Bone marrow (tissue), 2 donors: Measurements from ENCODE around the gene PEPD.
"Not testable (repeated sequence)": the region's sequence is repeated elsewhere in the genome, so short reads cannot be mapped to it uniquely, and the experiment has no call there.

ENCODE experiments used
- DNase-seq, 2 donors: peaks; one replicate each; lab custom pipeline; 2025; lab: John Stamatoyannopoulos, UW

The PEPD gene

DNA sequence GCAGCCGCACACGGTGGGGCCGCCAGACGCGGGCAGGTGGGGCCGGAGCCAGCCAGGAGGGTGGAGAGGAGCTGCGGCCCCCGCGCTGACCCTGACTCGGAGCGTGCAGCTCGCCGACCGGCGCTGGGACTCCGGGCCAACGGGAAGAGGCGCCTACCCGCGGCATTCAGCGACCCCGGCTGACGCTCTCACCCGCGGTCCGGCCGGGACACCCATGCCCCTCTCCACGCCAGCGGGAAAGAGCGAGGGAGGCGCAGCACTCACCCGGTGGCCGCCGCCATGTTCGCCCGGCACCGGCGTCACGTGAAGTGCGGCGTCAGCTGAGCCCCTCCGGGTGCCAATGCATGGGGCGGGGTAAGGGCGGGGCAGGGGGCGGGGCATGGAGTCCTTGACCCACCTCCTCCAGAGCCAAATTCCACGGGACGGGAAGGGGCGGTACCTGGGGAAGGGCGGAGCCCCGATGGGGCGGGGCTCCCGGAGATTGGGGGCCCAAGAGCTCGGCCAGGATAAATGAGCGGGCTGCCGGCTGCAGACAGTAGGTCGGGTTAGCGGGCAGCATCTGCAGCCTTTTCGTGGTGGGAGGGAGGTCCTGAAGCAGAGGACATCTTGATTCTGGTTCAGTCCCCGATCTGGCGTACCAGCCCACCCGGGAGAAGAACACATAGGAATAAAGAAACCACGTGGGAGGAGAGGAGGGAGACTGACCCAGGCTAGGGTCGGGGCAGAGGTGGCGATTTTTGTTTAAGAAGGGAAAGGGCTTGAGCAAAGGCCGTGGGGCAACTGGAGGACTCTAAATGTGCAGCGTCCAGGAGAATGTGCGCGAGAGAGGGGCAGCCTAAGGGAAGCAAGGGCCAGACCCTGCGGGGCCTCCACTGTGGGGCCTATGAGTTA lies at the start of gene PEPD:
TSS of gene PEPD (minus strand) at position 312 of the 891 bp plus-strand sequence. CDS start at position 281, 31 bp downstream.
- DNase-seq, result peak; percentile 74 to 77

DNA sequence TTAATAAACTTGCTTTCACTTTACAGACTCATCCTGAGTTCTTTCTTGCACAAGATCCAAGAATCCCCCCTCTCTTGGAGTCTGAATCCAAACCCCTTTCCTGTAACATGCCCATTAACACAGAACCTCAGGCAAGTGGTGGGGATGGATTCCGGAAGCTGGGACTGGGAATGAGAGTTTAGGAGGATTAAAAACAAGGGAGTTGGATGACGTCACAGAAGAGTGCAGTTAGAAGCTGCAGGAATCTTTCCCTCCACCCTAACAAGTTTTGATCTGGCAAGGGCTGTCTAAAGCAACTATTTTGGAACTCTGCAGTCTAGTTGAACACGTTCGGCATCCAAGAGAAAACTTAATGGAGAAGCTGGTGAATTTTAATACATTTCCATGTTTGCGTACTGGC lies 48.2 kb upstream of the PEPD start:
- DNase-seq, result no peak

DNA sequence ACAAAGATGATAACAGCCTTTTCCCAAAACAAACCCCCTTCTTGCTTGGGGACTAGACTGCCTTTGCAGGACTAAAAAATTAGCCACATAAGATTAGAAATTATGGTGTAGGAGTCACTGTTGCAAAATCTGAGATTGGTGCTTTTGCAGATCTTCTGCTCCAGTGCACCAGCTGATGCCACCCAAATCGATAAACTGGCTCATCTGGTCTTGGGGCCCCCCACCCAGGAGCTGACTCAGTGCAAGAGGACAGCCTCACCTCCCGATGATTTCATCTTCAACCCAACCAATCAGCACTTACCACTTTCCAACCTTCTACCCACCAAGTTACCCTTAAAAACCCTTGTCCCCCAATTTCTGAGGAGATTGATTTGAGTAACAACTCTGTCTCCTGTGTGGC lies 47.1 kb upstream of the PEPD start:
- no peak for DNase-seq

DNA sequence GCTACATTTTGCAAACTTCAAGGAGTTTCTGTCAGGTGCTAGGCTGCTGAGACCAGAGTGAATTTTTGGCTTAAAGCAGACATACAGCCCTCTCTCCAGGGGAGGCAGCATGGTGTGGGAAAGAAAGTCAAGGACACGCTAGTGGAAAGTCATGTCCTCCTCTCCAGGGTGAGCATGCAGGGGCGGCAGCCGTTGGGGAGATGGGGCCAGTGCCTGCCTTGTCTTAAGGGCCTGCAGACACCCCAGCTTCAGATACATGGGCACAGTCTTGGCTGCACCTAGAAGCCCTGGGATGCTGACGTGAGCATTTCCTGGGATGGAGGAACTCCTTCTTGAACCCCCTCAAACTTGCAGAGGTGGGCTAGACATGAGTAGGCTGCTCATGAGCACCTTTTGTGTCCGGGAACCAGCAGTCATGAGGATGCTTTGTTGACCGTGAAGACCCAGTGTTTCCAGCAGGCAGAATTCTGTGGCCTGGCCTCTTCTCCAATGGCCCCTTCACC lies 43.3 kb upstream of the PEPD start:
- no peak for DNase-seq

DNA sequence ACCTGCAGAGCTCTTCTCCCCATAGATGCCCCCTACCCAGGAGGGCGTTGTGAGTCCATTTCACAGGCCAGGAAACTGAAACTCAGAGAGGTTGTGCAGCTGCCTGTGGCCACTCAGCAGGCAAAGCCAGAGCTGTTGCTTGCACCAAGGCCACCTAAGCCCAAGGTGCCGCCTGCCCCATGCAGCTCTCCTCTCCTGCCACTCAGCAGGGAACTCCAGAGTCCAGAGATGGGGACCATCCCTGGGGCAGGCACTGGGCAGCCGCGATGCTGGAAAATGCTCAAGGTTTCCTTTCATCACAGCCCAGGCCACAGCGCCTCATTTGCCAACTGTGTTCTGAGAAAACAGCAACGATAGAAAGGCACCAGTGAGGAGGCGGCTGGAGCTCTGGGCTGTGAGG lies 41.0 kb upstream of the PEPD start:
- no peak for DNase-seq

DNA sequence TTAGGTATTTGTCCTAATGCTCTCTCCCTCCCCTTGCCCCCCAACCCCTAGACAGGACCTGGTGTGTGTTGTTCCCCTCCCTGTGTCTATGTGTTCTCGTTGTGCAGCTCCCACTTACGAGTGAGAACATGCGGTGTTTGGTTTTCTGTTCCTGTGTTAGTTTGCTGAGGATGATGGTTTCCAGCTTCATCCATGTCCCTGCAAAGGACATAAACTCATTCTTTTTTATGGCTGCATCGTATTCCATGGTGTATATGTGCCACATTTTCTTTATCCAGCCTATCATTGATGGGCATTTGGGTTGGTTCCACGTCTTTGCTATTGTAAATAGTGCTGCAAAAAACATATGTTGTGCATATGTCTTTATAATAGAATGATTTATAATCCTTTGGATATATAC lies 40.1 kb upstream of the PEPD start:
- DNase-seq, result not testable (repeated sequence)

DNA sequence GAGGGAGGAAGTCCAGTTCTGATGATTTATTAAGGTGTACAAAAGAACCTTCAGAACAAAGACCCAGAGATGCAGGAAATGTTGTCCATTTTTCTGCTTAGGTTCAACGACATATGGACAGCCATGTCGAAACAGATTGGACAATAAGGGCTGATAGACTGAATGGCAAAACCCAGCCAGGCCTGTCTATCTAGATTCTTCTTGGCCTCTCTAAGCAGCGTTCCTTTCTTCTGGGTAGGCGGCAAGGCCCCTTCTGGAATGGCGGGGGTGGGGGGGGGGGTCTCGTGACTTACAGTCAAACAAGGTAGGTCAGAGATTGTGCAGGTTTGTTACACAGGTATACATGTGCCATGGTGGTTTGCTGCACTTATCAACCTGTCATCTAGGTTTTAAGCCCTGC lies 39.7 kb upstream of the PEPD start:
- DNase-seq, result no peak

DNA sequence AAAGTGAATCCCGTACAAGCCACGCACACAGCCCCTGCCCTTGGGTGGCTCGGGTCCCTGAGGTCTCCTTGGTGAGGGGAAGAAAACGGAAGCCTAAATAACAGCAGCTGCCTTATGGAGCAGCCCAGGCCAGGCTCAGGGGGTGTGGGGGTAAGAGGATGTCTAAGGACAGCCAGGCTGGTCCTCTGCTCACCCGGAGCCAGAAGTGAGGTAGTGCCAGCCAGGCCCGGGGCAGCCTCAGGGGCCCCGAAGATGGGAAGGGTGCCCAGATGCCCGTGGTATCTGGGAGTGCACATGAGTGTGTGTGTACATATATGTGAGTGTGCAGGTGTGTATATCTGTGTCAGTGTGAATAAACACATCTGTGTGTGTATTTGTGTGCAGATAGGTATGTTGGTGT lies 38.4 kb upstream of the PEPD start:
- no peak for DNase-seq

DNA sequence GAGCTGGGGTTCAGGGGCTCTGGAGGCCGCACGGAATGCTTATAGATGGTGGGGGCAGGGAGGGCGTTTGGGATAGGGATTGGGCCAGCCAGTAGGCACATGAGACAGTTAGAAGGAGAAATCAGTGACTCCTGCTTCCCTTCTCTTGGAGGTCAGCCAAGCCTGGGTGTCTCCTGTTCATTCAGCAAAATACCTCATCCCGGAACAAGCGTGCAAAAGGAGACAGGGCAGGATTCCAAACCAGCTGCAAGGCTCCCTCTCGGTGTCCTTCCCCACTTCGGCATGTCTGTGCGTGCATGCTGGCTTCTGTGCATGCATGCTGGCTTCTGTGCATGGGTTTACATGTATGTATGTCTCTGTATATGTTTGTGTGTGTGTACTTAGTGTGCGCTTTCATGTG lies 37.3 kb upstream of the PEPD start:
- DNase-seq, result no peak

DNA sequence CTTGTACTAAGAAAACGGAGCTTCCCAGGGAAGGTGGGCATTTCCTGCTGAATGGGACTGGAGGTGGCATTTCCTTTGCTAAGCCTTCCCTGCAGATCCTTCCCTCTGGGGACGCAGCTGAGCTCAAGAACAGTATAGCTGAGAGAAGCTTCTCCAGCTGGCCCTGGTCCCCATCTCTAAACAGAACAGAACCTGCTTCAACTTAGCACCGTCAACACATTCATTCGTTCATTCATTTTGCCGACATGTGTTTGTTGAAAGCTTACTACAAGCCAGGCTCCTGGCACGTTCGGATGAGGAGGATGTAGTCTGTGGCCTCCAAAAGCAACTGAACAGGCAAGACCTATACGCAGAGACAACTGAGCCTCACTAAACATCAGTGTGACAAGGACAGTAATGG lies 36.6 kb upstream of the PEPD start:
- DNase-seq, result no peak

DNA sequence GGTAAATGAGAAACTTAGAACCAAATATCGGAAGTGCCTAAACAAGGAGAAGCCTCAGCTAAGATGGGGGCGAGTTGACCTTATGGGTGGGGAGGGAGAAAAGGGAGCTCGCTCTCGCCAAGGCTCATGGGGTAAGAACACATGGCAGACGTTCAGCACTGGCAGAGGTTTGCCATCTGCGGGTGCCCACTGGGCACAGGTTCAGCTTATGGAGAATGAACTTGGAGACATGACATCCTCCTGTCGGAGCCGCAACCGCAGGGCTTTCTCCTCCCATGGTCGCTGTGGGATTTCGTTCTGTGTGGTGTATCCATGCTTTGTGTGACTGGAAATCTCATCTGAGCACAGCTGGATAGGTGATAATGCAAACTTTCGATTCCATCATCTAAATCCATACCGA lies 36.1 kb upstream of the PEPD start:
- DNase-seq, result no peak

DNA sequence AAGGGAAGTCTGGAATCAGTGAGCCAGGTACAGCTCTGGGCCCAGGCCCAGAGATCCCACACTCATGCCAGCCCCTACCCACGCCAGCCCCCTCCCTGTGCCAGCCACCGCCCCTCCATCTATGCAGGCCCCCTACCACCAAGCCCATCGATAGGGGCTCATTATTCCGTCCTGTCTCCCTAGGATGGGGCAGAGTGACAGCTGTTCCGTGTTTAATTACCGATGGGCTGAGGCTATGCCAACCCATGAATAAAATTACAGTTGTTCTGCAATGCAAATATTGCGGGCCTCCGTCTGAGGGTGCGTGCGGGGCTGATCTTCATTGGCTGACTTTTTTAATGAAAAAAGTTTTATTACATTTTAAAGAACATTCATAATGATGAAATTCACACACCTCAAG lies 35.6 kb upstream of the PEPD start:
- DNase-seq, result no peak

DNA sequence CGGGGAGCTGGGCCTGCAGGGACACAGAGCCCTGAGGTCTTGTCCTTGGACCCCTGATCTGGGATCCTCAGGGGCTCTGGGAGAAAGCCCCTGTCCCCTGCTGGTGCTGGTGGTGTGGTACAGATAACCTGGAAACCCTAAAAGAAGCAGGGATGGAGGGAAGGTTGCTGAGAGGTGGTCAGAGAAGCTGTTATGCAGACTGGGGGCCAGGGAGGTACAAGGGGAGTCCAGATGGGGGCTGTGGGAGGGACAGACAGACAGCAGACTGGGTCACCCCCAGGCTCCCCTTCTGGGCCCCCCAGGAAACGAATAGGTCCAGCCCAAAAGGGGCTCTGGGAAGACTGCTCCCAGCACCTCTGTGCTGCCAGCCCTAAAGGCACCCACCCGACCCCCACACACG lies 34.7 kb upstream of the PEPD start:
- no peak for DNase-seq

DNA sequence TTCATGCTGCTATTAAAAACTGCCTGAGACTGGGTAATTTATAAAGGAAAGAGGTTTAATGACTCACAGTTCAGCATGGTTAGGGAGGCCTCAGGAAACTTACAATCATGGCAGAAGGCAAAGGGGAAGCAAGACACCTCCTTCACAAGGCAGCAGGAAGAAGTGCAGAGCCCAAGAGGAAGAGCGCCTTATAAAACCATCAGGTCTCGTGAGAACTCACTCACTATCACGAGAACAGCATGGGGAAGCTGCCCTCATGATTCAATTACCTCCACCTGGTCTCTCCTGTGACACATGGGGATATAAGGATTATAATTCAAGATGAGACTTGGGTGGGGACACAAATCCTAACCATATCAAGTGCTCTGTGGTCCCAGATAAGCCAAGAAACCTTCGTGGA lies 34.1 kb upstream of the PEPD start:
- DNase-seq, result not testable (repeated sequence)

DNA sequence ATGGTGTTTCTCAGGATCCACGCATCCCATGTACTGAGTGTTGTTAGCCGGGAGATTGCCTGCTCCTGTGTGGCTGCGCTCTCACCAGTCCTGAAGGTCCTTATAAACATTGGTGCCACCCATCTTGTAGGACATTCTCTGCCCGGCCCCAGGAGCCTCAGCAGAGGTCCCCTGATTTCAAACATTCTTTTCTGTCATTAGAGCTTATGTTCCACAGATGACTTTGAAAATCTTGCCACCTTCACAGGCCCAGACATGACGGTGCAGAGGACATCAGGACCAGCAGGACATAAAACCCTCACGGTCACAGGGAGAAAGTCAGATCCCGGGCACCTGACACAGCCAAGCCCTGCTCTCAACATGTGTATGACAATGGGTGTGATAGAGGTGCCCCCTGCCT lies 33.2 kb upstream of the PEPD start:
- no peak for DNase-seq

DNA sequence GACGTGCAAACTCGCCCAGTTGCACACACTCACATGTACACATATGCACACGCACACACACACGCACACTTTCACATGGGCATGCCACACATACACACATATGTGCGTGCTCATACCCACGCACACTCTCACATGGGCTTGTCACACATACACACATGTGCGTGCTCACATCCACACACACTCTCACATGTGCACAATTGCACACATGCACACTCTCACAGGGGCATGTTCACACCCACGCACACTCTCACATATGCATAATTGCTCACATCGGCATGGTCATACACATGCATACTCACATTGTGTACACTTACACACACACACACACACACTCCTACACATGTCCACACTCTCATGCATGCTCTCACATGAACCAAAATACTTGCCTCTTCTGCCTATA lies 32.8 kb upstream of the PEPD start:
- no peak for DNase-seq

DNA sequence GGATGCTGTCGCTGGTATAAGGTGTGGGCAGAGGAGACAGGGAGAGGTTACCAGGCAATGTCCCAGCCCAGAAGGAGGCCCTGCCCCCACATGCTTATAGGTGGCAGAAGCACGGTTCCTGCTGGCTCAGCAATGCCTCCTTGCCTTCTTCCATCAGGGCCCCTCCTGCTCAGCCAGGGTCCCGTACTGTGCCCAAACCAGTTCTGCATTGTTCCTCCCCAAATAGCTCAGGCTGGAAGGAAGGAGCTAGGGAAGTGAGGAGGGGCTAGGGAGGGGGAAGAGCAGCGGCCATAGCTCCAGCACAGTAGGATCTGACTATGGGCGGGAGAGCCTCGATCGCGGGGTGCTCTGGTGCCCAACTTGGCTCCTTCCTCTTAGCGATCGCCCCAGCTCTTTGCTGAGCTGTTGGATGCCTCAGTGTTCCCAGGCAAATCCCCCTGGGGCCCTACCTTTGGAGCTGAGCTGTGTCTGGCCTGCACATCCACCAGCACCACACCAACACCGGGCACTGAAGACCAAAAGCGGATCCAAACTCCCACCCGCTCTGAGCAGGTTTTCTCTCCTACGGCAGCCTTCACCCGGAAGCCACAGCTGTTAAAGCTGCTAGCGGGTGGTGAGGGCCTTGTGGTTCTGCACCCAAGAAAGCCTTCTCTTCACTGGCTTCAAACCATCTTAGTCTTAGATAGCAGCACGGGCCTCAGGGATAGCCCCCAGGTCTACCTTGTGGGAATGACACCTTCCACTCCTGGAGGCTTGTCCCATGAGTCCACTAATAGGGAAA lies 32.1 kb upstream of the PEPD start:
- DNase-seq, result no peak

DNA sequence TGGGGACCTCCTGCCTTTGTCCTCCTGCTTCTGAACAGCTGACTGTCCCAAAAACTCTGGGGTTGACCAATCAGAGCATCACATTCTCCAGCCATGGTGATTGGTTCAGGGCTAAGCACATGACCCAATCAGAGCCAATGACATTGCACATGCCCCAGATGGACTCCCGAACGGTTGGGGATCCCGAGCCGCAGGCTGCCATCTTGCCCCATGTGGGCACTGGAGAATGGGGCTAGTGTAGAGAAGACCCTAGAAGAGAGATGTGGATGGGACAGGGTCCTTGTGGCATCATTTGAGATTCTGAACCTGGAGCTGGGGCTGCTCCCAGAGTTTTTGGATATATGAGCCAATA lies 31.3 kb upstream of the PEPD start:
- no peak for DNase-seq

DNA sequence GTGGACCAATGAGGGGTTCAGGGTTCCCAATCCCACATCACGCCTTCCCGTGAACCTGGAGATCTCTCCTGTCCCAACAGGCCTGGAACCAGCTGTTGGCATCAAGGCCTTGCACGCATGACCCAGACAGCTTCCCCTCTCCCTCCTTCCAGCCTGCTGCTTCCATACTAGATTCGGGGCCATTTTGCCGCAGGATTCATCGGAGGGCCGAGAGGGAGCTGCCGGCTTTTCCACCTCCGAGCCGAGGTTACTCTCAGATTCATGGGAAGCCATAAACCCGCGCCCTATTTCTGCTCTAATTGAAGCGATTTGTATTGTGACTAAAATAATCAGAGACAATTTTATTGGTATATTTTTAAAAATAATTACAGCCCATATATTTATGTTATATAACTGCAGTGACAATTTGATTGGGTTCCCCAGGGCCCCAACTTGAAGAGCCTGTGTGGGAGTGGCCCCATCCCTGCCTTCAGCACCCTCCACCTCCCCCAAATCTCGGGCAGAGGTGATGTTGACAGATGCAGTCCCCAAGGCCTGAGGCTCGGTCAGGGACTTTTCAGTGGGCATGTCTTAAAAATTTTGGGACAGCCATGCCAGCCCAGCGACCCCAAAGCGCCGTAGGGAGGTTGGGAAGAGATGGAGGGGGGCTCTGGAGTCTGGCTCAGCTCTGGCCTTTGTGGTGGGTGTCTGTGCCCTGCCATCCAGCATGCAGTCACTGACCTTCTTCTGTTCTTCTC lies 30.8 kb upstream of the PEPD start:
- DNase-seq, result no peak

DNA sequence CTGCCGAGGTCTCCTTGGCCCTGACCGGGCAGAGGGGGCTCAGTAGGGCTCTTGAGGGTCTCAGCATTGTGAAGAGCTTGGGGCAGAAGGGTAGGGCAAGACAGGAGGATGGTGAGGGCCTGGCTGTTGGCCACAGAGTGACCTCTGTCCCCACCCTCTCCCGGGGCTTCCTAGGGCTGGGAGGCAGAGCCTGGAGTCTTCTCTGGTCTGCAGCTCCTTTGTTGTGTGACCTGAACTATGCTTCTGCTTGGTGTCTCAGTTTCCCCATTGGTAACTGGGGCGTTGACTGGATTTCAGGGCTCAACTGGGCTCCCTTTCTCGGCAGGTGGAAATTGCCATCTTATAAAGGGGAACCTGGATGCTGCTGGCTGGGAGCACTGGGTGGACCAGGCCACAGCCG lies 30.1 kb upstream of the PEPD start:
- DNase-seq, result no peak

DNA sequence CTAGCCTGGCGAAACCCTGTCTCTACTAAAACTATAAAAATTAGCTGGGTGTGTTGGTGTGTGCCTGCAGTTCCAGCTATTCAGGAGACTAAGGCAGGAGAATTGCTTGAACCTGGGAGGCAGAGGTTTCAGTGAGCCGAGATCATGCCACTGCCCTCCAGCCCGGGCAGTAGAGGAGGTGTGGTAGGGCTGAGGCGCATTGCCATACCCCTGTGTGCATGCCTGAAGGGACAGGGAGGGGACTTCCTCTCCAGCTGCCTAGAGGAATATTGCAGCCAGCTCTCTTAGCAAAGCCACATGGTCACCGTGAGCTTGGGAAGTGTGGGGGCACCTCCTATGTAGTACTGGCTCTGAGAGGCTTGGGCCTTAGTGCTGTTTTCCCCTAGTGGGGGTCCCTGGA lies 29.2 kb upstream of the PEPD start:
- no peak for DNase-seq

DNA sequence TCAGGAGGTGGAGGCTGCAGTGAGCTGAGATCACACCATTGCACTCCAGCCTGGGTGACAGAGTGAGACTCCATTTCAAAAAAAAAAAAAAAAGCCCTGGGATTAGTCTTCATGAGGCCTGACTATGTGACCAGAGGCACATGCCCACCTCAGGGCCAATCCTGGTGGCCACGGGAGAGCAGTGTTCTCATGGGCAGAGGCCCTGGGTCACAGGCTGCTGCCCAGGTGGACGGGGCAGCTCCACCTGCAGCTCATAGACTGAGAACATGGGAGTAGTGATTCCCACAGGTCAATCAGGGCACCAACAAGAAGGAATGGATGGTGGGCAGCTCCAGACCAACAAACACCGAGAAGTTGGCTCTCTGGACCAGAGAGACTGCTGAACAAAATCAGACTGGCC lies 26.1 kb upstream of the PEPD start:
- no peak for DNase-seq

DNA sequence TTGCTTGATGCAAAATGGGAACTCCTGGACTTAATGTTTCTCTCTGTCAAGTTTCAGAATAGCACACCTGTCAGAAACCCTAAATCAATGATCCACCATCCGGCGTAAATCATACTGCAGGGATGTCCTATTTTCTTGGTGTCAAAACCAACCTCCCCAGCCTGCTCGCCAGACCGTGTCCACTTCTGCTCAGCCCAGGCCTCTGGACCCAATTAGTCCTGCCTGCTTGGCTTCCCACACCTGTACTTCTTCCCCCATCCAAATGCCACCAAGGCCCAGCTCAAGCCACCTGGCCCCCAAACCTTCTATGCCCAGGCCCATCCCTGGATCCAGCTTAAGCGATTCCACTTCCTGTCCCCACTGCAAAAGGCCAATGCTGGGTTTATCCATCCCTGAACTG lies 25.1 kb upstream of the PEPD start:
- DNase-seq, result no peak
